ENCODE data around the gene PFKFB1. TPM values are rescaled to one million over a fixed set of nuclear protein-coding genes. Genes with fewer than 3 reads are reported as not detected.

The PFKFB1 gene
- total and polyA plus RNA-seq, 11 donors = 0.11 to 1.2 (median 0.24) TPM; not detected in 3

DNA sequence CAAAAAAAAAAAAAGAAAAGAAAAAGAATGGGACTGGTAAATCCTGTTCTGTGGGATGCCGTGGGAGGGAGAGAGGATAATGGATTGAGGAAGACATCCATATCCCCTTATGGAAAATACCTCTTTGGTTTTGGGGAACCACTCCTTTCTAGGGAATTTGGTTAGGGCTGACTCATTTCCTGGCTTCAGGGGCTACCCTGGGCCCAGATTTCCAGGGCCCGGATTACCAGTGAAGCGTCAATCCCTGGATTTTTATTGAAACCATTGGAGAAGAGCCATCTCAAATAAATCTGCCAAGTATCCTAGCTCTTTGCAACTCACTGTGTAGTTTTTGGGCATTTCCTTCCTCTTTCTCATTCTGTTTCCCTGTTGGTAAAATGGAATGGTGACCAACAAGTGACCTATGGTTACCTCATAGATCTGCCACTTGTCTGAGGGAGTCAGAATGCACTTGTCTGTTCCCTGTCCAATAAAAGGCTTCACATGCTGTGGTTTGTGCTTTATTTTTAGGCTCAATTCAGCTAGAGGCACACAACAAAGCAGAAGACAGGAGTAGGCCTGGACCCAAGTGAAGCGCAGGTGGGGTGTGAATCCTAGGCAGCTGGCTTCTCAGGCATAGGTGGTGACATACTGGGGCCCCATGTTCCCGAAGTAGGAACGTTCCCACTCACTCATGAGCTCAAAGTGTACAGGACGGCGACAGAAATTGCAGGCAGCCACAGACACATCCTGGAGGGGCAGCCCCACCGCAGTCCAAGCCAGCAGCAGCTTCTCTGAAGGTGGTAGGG, 14.8 kb upstream of the PFKFB1 start:
- Histone ChIP-seq H3K27me3 (peaks cover 0 to 12% (median 0%) of the 10 kb centered on the region in 9 donors), H3K4me1 (peaks cover 0 to 34% (median 8%) of the 10 kb centered on the region in 12 donors), H3K36me3 (peaks cover 0 to 27% (median 9%) of the 10 kb centered on the region in 9 donors), H3K9me3 (no peaks in the 10 kb centered on the region), H3K27ac (peak overlapping the region in 11 of 12 donors; percentile 28 to 76 (median 65)), H3K4me3 (no peak overlapping the region)
- WGBS, 4 donors = 27 to 43% (median 38%) methylated on average over 9 of the region's 9 CpGs
- ATAC-seq (peak; percentile 78 to 88 (median 84)), DNase-seq (peak in 1 of 5 donors; percentile 24)
- TF ChIP-seq POLR2A (IDR thresholded peaks at IDR 0.05) = no peak
- TF ChIP-seq, protein P1, sequence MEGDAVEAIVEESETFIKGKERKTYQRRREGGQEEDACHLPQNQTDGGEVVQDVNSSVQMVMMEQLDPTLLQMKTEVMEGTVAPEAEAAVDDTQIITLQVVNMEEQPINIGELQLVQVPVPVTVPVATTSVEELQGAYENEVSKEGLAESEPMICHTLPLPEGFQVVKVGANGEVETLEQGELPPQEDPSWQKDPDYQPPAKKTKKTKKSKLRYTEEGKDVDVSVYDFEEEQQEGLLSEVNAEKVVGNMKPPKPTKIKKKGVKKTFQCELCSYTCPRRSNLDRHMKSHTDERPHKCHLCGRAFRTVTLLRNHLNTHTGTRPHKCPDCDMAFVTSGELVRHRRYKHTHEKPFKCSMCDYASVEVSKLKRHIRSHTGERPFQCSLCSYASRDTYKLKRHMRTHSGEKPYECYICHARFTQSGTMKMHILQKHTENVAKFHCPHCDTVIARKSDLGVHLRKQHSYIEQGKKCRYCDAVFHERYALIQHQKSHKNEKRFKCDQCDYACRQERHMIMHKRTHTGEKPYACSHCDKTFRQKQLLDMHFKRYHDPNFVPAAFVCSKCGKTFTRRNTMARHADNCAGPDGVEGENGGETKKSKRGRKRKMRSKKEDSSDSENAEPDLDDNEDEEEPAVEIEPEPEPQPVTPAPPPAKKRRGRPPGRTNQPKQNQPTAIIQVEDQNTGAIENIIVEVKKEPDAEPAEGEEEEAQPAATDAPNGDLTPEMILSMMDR (IDR thresholded peaks at IDR 0.05) = no peak
- intact Hi-C loops (cut with DNase I) = loop anchor here in 3 of 10 donors (10.0 kb wide), 3 partner anchors 204 to 964 kb away; partner anchors contain the start of genes MAGED2 (in 2 of the 3) and PHF8 (in 1 of the 3)

DNA sequence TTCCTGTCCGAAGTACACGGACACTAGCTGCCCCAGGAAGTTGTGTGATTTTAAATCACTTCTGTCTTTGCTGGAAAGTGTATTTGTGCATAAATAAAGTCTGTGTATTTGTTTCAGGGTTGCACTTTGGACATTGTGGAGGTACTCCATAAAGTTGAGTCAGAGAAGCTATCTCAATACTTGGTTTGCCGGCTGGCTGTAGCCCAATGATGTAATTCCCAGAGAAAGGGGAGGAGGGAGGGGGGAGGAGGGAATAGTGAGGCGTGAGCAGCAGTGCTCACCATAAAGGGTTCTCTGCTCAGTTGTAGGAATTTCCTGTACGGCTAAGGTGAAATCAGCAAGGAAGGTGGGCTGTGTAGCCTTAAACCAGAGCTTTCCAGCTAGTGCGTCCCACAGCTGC, 13.7 kb upstream of the PFKFB1 start:
- TF ChIP-seq, protein P1 (IDR thresholded peaks at IDR 0.05) = no peak
- no peak for TF ChIP-seq POLR2A (IDR thresholded peaks at IDR 0.05)
- Histone ChIP-seq H3K9me3 (no peaks in the 10 kb centered on the region), H3K4me1 (peaks cover 0 to 34% (median 8%) of the 10 kb centered on the region in 12 donors), H3K4me3 (no peak overlapping the region), H3K27me3 (peaks cover 0 to 5% (median 0%) of the 10 kb centered on the region in 9 donors), H3K27ac (peak overlapping the region in 8 of 12 donors; percentile 46 to 76 (median 68)), H3K36me3 (peaks cover 0 to 38% (median 16%) of the 10 kb centered on the region in 9 donors)
- ATAC-seq (peak; percentile 52 to 85 (median 78)), DNase-seq (peak in 3 of 5 donors; percentile 24 to 58 (median 25))
- WGBS, 4 donors = 39 to 55% (median 44%) methylated on average over 6 of the region's 6 CpGs
- intact Hi-C loops (cut with DNase I) = loop anchor here in 3 of 10 donors (10.0 kb wide), 3 partner anchors 203 to 963 kb away; partner anchors contain the start of genes MAGED2 (in 2 of the 3) and PHF8 (in 1 of the 3)

DNA sequence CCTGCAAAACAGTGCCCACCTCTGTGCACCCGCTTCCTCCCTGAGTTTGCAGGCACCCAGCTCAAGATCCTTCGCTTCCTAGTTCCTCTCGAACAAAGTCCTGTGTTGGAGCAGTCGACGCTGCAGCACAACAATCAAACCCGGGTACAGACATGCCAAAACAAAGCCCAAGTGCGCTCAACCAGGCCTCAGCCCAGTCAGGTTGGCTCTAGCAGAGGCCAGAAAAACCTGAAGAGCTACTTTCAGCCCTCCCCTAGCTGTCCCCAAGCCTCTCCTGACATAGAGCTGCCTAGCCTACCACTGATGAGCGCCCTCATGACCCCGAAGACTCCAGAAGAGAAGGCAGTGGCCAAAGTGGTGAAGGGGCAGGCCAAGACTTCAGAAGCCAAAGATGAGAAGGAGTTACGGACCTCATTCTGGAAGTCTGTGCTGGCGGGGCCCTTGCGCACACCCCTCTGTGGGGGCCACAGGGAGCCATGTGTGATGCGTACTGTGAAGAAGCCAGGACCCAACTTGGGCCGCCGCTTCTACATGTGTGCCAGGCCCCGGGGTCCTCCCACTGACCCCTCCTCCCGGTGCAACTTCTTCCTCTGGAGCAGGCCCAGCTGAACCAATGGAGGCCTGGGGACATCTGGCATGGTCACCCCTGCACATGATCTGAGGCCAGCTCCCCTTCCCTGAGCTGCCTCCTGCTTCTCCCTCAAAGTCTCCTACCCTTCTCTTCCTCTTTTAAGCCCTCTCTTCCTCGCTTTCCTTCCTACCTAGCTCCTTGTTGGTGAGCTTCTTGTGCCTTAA, 13.0 kb upstream of the PFKFB1 start:
- Histone ChIP-seq H3K9me3 (no peaks in the 10 kb centered on the region), H3K4me3 (no peak overlapping the region), H3K27me3 (no peaks in the 10 kb centered on the region), H3K36me3 (peaks cover 0 to 44% (median 22%) of the 10 kb centered on the region in 9 donors), H3K4me1 (peaks cover 0 to 34% (median 8%) of the 10 kb centered on the region in 12 donors), H3K27ac (peak overlapping the region in 4 of 12 donors; percentile 65 to 74 (median 72))
- no peak for ATAC-seq
- no peak for TF ChIP-seq POLR2A (IDR thresholded peaks at IDR 0.05)
- TF ChIP-seq, protein P1 (IDR thresholded peaks at IDR 0.05) = no peak
- 81 to 97% (median 87%) methylated on average over 15 to 18 of the region's 18 CpGs for WGBS, 4 donors
- intact Hi-C loops (cut with DNase I) = loop anchor here in 3 of 10 donors (10.0 kb wide), 3 partner anchors 202 to 962 kb away; partner anchors contain the start of genes MAGED2 (in 2 of the 3) and PHF8 (in 1 of the 3)
- no peak for DNase-seq
